ENCODE data around the gene CAB39L.

The CAB39L gene

GRCh38 chr13:49271264-49271663 is 172.6 kb downstream of the CAB39L start:
- no peak for DNase-seq

DNA sequence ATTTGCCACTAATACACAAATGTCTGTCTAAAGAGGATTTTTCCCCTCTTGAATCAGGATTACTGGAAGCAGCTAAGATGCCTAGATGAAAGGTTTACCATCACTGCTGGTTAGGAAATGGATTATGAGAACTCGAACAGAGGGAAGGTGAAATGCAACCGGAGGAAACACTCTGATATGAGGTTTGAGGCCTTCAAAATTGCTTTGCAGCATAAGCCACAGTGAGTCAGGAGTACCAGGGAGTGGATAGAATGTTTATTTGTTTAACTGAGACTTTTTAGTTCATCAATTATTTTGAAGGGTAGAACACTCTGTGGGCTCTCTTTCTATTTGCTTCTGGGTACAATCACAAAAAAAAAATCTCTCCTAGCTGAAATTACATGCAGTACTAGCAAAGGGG is 178.0 kb downstream of the CAB39L start:
- DNase-seq, result no peak

- DNase-seq, result no peak
These were observed 181.2 kb downstream of the CAB39L start for GRCh38 chr13:49262634-49263033.

DNA sequence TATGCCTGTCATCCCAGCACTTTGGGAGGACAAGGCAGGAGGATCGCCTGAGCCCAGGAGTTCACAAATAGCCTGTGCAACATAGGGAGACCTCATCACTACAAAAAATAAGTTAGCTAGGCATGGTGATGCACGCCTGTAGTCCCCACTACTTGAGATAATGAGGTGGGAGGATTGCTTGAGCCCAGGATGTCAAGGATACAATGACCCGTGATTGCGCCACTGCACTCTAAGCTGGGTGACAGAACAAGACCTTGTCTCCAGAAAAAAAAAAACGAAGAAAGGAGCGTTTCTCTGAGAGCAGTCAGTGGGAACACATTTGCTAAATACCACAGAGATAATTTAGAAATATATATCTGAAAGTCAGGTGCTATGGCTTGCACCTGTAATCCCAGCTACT is 184.3 kb downstream of the CAB39L start:
- DNase-seq, result no peak

All from femur (tissue), 1 donor.